OCI-LY1 (cell line): Measurements from ENCODE around the gene GTSE1.

ENCODE experiments used
- CTCF ChIP-seq: fragments of 200-600 bp; sonication (generic), shearing (Covaris generic); IDR thresholded peaks from 2 replicates; pipeline ENCODE4 v1.5.1; 2017; ENCODE audit warnings: mild to moderate bottlenecking, antibody characterized with exemption, low read length, moderate library complexity, mixed read lengths
- EZH2 ChIP-seq: fragments of 200-600 bp; sonication (generic), shearing (Covaris generic); IDR thresholded peaks from 2 replicates; pipeline ENCODE4 v1.8.0; 2017; ENCODE audit warnings: borderline replicate concordance, mixed run types, mild to moderate bottlenecking, antibody characterized with exemption, low read length, moderate library complexity, mixed read lengths

- TF ChIP-seq EZH2 (no peak), CTCF (no peak)
These were observed 81.1 kb downstream of the GTSE1 start for GRCh38 chr22:46377525-46378425.
